Large intestine (tissue), 3 donors: ENCODE measurements around the gene GRID2IP. TPM values are rescaled to one million over a fixed set of nuclear protein-coding genes. Genes with fewer than 3 reads are reported as not detected.
"Not testable (repeated sequence)": the region's sequence is repeated elsewhere in the genome, so short reads cannot be mapped to it uniquely, and the experiment has no call there.

Experiments used
- DNase-seq, 2 donors: peaks; one replicate each; pipeline versions ENCODE4 v3.0.0 to v3.0.0-alpha.2; 2013
- H3K27ac ChIP-seq: one replicate; pipeline ENCODE4 v1.5.1; 2013; ENCODE audit warnings: low read length
- H3K27me3 ChIP-seq: 2 replicates; pipeline ENCODE4 v1.6.1; 2013; ENCODE audit warnings: low read length; ENCODE audit not compliant: control insufficient read depth, insufficient read depth
- H3K36me3 ChIP-seq: 2 replicates; pipeline ENCODE4 v1.6.1; 2013; ENCODE audit warnings: low read length; ENCODE audit not compliant: control insufficient read depth, insufficient read depth
- H3K4me1 ChIP-seq: one replicate; pipeline ENCODE4 v1.6.1; 2013; ENCODE audit warnings: low read length; ENCODE audit not compliant: control insufficient read depth, insufficient read depth
- H3K4me3 ChIP-seq: one replicate; pipeline ENCODE4 v1.5.1; 2013; ENCODE audit warnings: low read length
- H3K9me3 ChIP-seq: one replicate; pipeline ENCODE4 v1.6.1; 2013; ENCODE audit warnings: mild to moderate bottlenecking, low read depth, low read length, moderate library complexity; ENCODE audit not compliant: control insufficient read depth
- WGBS: methylation state at CpG from one replicate; pipeline ENCODE4 v1.1.5; 2013; ENCODE audit warnings: low lambda C conversion rate; ENCODE audit not compliant: insufficient coverage; 5-methylcytosine and 5-hydroxymethylcytosine counted together
- polyA plus RNA-seq: library from polyadenylated mRNA; unstranded; fragments of 120-200 nt; gene quantifications from one replicate; pipeline ENCODE4 v1.2.1, GENCODE V29; 2013

Gene GRID2IP
- polyA plus RNA-seq, 1 donor, result 0.88 TPM

- whole genome bisulfite sequencing, result 80% methylated on average over 1 of the region's 4 CpGs
- no peak overlapping the region for H3K4me3 ChIP-seq
- peaks cover 59% of the 10 kb centered on the region for H3K36me3 ChIP-seq
- H3K27ac ChIP-seq, result no peak overlapping the region
- no peak for DNase-seq
- H3K27me3 ChIP-seq, result no peaks in the 10 kb centered on the region
- no peaks in the 10 kb centered on the region for H3K4me1 ChIP-seq
- no peaks in the 10 kb centered on the region for H3K9me3 ChIP-seq
Observed at GRCh38 chr7:6461946-6462550, 89.2 kb downstream of the GRID2IP start.

DNA sequence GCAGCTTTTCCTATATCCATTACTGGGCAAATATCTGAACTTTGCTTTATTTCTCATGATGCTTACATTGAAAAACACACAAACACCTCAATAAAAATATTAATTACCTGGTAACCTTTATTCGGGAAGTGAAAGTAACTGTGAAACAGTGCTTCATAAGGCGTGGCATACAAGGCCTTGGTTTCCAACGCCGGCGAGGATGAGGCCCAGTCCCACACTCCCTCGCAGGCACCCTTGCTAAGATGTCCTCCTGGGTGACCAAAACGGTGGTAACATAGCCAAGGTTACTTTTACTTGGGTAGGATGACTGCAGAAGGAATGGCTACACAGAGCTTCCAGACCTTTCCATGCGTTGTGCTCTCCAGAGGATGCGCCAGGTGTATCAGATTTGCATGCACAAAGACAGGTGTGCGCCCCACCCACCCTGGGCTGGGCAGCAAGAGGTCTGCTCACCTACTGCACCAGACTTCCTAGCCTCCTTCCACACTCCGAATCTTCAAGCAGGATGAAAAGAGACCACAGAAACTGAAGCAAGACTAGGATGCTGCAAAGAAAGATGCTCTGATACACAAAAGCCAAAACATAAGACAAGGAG lies 90.2 kb downstream of the GRID2IP start:
- no CpG with 5 or more reads among the region's 11 CpGs for WGBS
- Histone ChIP-seq H3K4me3 (no peak overlapping the region), H3K27ac (no peak overlapping the region), H3K9me3 (no peaks in the 10 kb centered on the region), H3K36me3 (peaks cover 49% of the 10 kb centered on the region), H3K4me1 (no peaks in the 10 kb centered on the region), H3K27me3 (no peaks in the 10 kb centered on the region)
- DNase-seq, result no peak

- no peak for DNase-seq
- WGBS, result no CpG with 5 or more reads among the region's 6 CpGs
- Histone ChIP-seq H3K36me3 (peaks cover 41% of the 10 kb centered on the region), H3K4me3 (no peak overlapping the region), H3K4me1 (no peaks in the 10 kb centered on the region), H3K9me3 (no peaks in the 10 kb centered on the region), H3K27me3 (no peaks in the 10 kb centered on the region), H3K27ac (no peak overlapping the region)
Observed at GRCh38 chr7:6460303-6460702, 91.0 kb downstream of the GRID2IP start.

- 100% methylated on average over 1 of the region's 3 CpGs for WGBS
- H3K4me3 ChIP-seq, H3K27ac ChIP-seq, H3K27me3 ChIP-seq, DNase-seq, H3K4me1 ChIP-seq, H3K9me3 ChIP-seq: not testable (repeated sequence)
- H3K36me3 ChIP-seq, result peaks cover 31% of the 10 kb centered on the region
Observed at GRCh38 chr7:6458676-6459075, 92.6 kb downstream of the GRID2IP start.

- Histone ChIP-seq H3K27me3 (no peaks in the 10 kb centered on the region), H3K4me3 (no peak overlapping the region), H3K27ac (no peak overlapping the region), H3K4me1 (peaks cover 9% of the 10 kb centered on the region), H3K36me3 (no peaks in the 10 kb centered on the region), H3K9me3 (no peaks in the 10 kb centered on the region)
- WGBS, result no CpG with 5 or more reads among the region's 4 CpGs
- no peak for DNase-seq
Observed at GRCh38 chr7:6453734-6454133, 97.5 kb downstream of the GRID2IP start.

DNA sequence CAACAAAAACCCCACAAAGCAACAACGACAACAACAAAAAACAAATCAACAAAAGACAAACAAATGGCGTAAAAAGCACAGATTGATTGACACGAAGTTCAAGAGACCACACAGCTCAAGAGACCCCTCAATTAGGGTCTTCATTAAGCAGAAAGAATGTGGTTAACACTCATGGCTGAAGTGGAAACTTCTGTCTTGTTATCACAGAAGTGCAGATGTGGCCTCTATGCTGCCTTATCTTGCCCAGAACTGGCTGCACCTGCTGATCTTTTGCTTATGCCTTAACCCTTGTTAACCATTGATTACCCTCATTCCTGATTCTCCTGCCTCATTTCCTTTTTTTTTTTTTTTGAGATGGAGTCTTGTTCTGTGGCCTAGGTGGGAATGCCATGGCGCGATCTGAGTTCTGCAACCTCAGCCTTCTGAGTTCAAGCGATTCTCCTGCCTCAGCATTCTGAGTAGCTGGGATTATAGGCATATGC lies 100.0 kb downstream of the GRID2IP start:
- peak overlapping the region; percentile 42 for H3K27ac ChIP-seq

GRCh38 chr7:6450591-6450990 lies 100.7 kb downstream of the GRID2IP start:
- H3K36me3 ChIP-seq, H3K27me3 ChIP-seq, H3K4me3 ChIP-seq, H3K27ac ChIP-seq, H3K9me3 ChIP-seq: not testable (repeated sequence)
- H3K4me1 ChIP-seq, result peaks cover 15% of the 10 kb centered on the region
- DNase-seq, result peak in 1 of 2 donors; percentile 36
- WGBS, result no CpG with 5 or more reads among the region's 10 CpGs

More for the DNA sequence above, 100.0 kb downstream of the GRID2IP start:
- peak; percentile 38 to 65 for DNase-seq
- H3K27me3 ChIP-seq, result no peaks in the 10 kb centered on the region
- no peaks in the 10 kb centered on the region for H3K9me3 ChIP-seq
- 70% methylated on average over 3 of the region's 6 CpGs for WGBS
- peaks cover 15% of the 10 kb centered on the region for H3K4me1 ChIP-seq
- no peak overlapping the region for H3K4me3 ChIP-seq
- H3K36me3 ChIP-seq, result no peaks in the 10 kb centered on the region

DNA sequence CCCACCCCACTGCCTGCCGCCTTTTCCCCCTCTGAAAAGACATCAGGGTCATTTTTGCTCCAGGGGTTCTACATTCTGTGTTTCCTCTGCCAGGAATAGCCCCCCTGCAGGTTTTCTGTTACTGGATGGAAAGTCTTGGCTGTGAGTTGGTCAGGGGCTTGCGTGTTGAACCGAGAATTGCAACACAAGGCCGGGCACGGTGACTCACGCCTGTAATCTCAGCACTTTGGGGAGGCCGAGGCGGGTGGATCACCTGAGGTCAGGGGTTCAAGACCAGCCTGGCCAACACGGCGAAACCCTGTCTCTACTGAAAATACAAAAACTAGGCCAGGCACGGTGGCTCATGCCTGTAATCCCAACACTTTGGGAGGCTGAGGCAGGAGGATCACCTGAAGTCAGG lies 101.4 kb downstream of the GRID2IP start:
- WGBS, result no CpG with 5 or more reads among the region's 11 CpGs
- not testable (repeated sequence) for H3K4me3 ChIP-seq

DNA sequence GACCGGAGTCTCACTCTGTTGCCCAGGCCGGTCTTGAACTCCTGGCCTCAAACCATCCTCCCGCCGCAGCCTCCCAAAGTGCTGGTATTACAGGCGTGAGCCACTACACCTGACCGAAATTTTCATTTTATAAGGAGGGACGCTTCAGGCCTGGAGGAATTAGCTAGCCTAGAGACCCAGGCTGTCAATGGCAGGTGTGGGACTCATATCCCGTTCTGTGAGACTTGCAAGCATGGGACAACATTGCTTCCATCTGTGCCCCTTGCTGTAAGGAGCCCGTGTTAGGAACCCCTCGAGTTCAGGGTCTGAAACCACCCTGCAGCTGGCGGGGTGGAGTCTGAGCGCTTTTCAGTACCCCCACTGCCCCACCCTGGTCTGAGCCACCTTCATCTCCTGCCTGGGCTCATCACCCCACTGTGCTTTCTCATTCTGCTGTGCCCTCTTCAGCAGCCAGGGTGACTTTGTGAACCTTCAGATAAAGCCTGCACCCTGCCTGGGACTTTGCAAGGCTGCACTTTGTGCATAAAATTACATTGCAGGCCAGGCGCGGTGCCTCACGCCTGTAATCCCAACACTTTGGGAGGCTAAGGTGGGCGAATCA lies 102.2 kb downstream of the GRID2IP start:
- Histone ChIP-seq H3K4me1 (peaks cover 15% of the 10 kb centered on the region), H3K9me3 (no peaks in the 10 kb centered on the region), H3K27me3 (no peaks in the 10 kb centered on the region), H3K27ac (peak overlapping the region; percentile 93), H3K36me3 (peaks cover 16% of the 10 kb centered on the region), H3K4me3 (no peak overlapping the region)
- WGBS, result no CpG with 5 or more reads among the region's 16 CpGs
- DNase-seq, result peak; percentile 52 to 77

More for the DNA sequence above, 101.4 kb downstream of the GRID2IP start:
- H3K27me3 ChIP-seq, DNase-seq, H3K9me3 ChIP-seq, H3K27ac ChIP-seq, H3K36me3 ChIP-seq: not testable (repeated sequence)
- H3K4me1 ChIP-seq, result peaks cover 15% of the 10 kb centered on the region

GRCh38 chr7:6447581-6448199 lies 103.6 kb downstream of the GRID2IP start, which contains the start of gene DAGLB:
Gene DAGLB, minus strand, starts transcription at chr7:6447954. Its CDS starts 112 bp downstream, at chr7:6447842.
- WGBS, result 0% methylated on average over 5 of the region's 61 CpGs
- peaks cover 21% of the 10 kb centered on the region for H3K36me3 ChIP-seq
- H3K4me3 ChIP-seq, result peak within 1 kb of the TSS; percentile 81
- H3K27ac ChIP-seq, result peak within 1 kb of the TSS; percentile 93
- DNase-seq, result peak; percentile 93 to 96
- H3K27me3 ChIP-seq, result no peaks in the 10 kb centered on the region
- no peaks in the 10 kb centered on the region for H3K9me3 ChIP-seq
- H3K4me1 ChIP-seq, result peaks cover 15% of the 10 kb centered on the region
